NCI-H82 treated with DMSO at 0.1 percent for 48 hours (cell line): ENCODE results near the gene CCL5.

Source experiments
- DNase-seq: peaks from one replicate; lab custom pipeline; 2025; ENCODE audit not compliant: unreplicated experiment; lab: John Stamatoyannopoulos, UW

CCL5 gene

DNA sequence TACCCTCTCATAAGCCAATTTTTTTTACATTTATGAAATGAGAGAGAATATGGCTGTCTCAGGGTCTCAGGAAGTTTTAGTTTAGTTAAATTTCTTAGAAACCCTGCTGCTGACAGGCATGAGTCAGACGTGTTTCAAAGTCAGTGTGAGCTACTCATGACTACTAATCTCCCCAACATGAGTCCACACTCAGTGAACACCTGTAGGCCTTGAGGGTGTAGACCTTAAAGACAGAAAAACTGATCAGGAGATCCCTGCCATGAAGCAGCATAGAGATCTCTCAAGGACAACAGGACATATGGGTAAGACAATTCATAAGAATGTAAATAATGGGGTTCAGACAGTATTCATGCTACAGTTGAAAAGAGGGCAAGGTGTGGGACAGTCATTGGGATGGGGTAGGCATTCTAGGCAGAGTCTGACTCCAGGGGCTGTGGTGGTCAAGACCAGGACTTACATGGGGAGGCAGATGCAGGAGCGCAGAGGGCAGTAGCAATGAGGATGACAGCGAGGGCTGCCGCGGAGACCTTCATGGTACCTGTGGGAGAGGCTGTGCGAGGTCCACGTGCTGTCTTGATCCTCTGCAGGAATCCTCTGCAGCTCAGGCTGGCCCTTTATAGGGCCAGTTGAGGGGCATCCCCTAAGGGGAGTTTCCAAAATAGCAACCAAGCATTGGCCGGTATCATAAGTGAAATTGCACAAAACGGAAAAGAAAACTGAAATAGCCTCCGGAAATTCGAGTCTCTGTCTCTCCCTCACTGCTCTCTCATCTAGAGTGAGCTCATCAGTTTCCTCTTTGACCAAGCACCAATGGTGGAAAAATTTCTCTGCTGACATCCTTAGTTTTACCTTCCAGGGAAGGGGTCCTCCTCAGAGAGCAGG, at the start of gene CCL5:
Gene CCL5 (minus strand): TSS at position 588 of the 882 bp plus-strand sequence.
- no peak for DNase-seq

DNA sequence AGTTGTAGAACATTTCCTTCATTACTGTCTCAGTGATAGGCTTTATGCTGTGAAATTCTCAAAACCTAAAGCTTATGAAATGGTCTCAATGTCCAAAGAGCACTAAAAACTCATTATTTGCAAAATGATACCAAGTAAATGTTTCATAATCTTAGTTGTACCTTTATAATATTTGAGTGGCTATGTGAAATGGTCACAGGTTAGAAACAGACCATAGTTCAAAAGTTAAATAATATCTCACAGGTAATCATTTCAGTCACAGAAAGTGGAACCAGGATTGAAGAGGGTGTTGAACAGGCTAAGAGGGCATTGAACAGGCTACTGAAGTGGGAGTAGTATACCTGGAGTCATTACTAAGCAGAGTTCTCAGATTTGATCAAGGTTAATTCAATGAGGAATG, 47.6 kb upstream of the CCL5 start:
- DNase-seq = no peak

DNA sequence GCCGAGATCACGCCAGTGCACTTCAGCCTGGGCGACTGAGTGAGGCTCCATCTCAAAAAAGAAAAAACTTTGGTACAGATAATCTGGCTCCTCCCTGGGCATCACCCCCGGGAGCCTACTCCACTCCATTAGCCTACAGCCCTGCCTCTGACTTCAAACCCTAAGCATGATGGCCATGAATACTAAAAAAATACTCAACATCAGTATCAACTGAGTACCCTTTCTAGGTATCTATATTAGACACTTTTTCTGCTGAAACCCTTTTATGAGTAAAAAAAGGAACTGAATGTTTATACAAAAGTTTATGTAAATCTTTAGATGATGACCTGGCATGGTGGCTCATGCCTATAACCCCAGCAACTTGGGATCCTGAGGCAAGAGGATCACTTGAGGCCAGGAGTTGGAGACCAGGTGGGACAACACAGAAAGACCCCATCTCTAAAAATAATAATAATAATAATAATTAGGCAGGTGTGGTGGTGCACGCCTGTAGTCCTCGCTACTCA, 43.5 kb upstream of the CCL5 start:
- no peak for DNase-seq

DNA sequence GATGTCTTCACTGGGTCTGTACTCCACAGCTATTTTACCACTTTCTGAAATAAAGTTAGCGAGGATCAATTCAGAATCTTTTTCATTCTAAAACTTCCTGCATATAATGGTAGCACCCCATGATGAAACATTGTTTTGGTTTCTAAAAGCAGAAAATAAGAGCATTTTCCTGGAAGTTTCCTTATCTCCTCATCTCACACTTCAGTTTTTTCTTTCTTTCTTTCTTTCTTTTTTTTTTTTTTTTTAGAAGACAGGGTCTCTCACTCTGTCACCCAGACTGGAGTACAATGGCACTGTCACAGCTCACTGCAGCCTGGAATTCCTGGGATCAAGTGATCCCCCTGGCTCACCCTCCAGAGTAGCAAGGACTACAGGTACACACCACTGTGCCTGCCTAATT, 40.1 kb upstream of the CCL5 start:
- no peak for DNase-seq

DNA sequence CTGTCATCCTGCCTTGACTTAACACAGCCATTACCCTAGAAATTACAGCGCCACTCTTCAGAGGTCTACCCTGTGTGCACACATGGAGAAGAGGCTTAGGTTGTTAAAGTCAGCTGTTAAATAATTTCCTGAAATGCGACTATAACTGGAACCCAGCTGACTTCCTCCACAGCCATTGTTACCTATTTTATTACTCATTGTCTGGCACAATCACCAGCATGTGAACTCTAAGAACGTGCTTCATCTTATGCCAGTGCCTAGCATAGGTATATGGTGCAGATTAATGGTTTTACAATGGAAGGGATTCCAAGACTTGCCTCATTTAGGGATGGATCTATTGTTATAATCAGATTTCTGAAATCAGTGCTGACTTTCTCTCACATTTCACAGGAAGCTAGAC, 38.5 kb upstream of the CCL5 start:
- no peak for DNase-seq

DNA sequence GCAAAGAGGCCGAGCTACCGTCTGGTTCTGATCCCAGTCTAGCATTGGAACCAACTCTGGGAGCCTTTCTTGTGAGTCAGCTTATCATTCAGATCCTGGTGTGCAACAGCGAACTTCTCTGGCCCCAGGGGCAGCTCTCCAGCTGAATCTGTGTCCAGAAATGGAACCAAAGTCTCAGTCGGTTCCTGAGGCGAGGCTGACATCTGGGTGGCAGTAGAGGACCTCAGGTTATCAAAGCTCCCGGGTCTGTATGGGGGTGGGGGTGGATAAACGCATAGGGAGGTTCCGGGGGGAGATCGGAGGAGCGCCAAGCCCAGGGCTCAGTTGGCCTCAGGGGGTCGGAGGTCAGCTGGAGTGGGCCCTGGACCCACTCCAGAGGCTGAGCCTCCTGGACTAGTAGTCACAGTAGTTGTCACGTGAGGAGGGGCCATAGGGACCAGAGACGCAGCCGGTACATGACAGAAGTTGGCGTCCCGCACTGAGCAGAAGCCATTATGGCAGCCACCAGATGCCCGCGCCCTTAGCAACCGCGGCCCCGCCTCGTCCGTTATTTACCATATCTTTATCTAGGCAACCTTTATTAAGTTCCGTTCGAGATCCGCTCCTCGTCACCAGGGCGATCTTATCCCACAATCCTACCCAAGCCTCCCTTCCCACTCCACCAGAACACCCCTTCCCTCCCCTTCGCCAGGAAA, 37.5 kb upstream of the CCL5 start:
- no peak for DNase-seq

DNA sequence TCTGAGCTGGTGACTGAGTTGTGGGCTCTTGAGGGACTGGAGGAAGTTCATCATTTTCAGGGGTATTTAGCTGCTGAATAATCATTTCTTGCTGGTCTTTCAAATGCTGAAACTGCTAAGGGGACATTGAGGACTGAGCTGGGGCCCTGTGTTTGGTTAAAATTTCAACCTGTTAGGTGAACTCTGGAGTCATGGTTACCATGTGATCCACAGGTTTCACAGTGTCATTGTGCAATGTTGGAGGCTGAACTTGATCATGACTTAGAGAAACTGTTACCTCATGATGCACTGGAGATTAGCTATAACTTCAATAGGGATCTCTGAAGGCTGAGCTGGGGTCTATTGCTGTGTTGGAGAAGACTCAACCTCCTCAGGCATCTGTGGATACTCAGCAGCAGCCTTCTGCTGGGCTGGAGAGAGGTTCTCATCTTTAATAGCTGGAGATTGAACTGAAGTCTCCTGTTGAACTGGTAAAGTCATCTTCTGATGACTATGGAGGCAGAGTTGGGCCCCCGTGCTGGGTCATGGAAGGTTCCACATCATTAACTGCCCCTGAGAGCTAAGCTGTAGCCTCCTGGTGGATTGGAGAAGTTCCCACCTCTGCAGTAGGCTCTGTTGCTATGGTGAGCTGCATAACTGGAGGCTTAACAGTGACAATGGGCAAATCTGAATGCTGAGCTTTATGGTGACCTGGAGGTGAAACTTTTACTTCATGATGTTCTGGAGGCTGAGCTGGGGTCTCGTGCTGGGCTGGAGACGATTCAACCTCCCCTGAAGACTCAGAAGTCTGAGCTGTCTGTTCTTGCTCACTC, 35.2 kb upstream of the CCL5 start:
- DNase-seq = no peak

DNA sequence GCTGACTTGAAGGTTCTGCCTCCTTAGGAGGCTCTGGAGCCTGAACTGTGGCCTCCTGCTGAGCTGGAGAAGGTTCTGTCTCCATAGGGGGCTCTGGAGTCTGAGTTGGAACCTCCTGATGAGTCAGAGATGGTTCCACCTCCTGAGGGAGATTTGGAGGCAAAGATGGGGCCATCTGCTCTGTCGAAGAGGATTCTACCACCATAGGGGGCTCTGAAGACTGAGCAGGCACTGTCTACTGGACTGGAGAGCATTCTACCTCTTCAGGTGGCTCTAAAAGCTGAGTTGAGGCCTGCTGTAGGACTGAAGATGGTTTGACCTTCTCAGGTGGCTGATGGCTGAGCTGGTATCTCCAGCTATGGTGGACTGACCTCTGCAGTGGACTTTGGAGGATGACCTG, 34.2 kb upstream of the CCL5 start:
- DNase-seq = no peak

DNA sequence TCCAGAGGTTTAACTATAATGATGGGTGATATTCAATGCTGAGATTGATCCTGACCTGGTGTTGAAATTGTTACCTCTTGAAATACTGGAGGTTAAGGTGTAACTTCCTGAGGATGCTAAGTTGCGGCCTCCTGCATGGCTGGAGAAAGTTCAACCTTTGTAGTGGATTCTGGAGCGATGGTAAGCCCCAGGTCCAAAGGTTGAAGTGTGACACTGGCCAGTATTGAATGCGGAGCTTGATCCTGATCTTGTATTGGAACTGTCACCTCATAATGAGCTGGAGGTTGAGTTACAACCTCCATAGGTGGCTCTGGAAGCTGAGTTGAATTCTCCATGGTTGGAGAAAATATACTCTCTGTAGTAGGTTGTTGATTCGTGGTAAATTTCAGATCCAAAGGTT, 33.4 kb upstream of the CCL5 start:
- no peak for DNase-seq

DNA sequence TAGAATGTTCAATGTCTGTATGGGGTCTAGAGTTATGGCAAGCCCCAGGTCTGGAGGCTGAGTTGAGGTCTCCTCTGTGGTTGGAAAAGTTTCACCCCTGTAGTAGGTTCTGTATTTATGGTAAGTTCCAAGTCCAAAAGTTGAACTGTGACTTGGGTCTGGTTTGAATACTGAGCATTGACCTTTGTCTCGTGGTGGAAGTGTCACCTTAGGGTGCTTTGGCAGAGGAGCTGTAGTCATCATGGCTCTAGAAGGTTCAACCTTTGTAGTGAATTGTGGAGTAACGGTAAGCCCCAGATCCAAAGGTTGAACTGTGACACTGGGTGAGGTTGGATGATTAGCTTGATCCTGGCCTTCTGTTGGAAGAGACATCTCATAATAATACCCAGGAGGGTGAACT, 32.8 kb upstream of the CCL5 start:
- DNase-seq = no peak

DNA sequence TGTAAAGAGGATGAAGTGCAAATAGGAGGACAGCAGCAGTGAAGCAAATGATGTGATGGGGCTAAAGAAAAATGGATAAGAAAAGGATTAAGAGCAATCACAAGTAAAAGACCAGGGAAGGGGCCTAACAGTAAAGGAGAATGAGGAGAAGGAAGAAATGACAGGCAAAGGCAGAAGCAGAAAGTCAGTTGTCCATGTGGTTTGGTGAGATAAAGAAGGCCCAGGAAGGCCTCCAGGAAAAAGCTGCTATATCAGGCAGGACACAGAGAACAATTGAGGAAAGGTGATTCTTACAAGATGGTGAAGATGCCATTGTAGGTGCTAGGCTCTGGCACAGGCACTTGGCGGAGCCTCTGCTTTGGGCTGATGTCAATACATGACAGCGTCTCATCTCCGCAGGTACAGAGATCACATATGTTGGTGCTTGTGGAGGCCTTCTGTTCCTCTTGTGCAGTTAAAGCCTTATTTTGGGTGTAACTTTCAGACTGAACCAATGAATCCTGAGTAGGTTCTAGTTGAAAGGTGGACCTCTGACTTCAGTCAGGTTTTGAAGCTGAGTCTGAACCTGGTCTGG, 32.3 kb upstream of the CCL5 start:
- no peak for DNase-seq

DNA sequence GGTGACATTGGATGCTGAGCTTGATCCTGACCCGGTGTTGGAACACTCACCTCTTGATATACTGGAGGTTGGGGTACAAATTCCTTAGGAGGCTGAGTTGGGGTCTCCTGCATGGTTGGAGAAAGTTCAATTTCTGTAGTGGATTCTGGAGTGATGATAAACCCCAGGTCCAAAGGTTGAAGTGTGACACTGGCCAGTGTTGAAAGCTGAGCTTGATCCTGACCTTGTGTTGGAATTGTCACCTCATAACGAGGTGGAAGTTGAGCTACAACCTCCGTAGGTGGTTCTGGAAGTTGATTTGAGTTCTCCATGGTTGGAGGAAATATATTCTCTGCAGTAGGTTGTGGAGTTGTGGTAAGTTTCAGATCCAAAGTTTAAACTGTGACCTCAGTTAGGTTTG, 29.2 kb upstream of the CCL5 start:
- DNase-seq = no peak

DNA sequence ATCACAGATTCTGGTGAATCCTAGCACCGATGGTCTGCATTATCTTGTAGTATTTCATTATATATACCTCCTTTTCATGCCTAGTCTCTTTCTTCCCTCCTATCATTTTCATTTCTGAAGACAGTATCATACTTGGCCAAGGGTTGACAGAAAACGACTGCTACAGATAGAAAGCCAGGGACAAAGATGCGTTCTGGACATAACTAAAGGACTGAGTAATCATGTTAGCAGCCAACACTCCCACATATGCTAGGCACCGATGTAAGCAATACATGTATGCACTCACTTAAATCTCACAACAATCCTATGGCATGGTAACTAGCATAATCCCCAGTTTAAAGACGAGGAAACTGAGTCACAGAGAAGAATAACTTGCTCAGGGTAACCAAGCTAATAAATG, 27.5 kb upstream of the CCL5 start:
- DNase-seq = no peak

DNA sequence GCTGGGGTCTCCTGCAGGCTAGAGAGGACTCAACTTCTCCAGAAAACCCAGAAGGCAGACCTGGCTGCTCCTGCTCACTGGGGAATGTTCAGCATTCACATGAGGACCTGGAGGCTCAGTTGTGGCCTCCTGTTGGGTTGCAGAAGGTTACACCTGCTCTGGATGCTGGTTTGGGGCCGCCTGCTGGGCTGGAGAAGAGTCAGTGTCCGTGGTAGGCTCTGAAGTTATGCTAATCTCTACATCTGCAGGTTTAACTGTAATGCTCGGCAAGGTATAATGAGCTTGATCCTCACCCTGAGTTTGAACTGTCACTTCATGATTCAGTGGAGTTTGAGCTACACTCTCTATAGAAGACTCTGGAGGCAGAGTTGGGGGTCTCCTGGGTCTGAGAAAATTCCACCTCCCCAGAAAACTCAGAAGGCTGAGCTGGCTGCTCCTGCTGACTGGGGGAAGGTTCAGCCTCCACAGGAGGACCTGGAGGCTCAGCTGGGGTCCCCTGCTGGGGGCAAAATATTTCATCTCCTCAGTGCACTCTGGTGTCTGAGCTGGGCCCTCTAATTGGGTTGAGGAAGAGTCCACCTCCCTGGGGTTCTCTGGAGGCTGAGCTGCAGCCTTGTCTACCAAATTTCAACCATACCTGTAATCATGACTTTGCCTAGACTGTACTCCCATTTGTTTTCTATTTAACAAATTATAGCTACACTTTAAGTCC, 26.9 kb upstream of the CCL5 start:
- no peak for DNase-seq

DNA sequence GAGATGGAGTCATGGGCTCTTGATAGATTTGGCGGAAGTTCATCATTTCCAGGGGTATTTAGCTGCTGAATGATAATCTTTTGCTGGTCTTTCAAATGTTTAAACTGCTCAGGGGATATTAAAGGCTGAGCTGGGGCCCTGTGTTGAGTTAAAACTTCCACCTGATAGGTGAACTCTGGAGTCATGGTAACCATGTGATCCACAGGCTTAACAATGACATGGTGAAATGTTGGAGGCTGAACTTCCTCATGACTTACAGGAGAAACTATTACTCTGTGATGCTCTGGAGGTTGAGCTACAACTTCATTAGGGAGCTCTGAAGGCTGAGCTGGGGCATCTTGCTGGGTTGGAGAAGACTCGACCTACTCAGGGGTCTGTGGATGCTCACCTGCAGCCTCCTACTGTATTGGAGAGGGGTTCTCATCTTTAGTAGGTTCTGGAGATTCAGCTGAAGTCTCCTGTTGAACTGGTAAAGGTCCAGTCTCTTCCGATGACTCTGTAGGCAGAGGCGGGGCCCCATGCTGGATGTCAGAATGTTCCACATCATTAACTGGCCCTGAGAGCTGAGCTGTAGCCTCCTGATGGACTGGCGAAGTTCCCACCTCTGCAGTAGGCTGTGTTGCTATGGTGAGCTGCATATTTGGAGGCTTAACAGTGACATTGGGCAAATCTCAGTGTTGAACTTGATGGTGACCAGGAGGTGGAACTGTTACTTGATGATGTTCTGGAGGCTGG, 26.2 kb upstream of the CCL5 start:
- no peak for DNase-seq

DNA sequence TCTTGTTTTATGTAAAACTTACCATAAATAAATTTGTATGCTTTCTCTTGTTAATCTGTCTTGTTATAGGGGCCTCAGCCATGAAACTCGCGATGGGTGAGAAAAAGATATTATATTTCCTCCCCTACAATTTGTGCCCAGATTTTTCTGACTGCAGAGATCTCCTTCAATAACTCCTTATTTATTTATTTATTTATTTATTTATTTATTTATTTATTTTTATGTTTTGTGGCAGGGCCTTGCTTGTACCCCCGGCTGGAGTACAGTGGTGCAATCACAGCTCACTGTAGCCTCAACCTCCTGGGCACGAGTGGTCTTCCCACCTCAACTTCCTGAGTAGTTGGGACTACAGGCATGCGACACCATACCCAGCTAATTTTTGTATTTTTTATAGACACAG, 23.3 kb upstream of the CCL5 start:
- DNase-seq = no peak

DNA sequence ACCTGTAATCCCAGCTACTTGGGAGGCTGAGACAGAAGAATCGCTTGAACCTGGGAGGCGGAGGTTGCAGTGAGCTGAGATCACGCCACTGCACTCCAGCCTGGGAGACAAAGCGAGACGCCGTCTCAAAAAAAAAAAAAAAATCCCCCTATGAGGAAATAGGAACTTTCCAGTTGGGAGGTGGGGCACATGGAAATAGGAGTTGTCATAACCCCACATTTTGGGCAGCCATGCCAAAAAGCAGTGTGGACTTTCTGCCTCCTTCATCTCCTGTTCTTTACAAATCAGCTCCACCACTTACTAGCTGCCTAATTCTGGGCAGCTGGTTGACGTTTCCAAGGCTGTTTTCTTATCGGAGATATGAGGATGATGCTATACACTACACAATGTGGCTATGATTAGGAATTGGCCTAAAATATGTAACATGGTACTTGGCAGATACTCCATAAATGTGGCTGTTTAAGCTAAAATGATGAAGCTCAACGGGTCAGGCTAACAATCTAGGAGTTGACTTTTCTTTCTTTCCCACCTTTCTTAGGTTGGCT, 21.5 kb upstream of the CCL5 start:
- no peak for DNase-seq

DNA sequence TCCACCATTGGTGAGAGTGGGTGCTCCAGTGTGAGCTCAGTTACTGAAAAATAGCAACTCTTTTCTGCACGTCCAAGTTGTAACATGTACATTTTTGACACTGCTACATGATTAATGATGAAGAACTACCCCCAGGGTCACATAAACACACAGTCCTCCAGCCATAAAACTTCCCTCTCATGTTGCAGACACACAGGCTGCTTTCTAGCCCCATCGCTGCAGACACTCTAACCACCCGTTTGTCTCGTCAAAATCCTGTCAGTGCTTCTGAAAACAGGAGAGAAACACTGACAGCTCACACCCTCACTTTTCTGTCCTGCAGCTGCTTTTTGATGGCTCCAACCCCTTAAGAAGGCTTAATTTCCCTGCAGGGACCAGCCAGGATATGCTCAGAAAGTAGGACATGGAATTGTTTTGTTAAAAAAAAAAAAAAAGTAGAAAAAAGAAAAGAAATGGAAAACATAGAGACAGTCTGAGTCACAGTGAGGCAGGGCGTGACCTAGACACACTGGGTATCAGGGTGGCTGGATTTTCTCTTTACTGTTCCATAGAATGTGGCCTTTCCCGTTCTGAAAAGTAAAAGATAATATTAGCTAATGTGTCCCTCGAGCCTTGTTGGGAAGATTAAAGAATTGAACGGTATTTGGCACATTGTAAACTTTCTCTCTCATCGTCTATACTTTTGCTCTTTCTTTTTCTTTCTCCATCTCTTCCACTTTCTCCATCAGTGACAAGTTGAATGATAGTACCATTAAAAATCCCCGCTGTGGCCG, 20.7 kb upstream of the CCL5 start:
- no peak for DNase-seq

DNA sequence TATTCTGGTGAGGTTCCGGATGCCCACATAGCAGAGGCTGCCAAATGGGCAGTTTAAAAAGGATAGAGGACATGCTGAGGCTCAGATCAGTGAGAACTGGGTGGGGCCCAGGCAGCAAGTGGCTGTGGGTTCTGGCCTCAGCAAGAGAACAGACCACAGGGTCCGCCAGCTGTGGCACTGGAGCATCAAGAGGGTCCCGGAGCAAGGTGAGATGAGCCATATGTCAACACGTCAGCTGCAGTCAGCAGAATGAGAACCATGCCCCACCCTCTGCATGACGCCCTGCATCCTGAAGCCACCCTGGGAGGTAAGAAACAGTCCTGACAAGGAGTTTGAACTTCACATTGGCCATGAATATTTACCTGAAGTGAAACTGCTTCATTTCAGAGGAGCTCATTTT, 20.1 kb upstream of the CCL5 start:
- DNase-seq = no peak
